CD4-positive, alpha-beta T cell treated with Interferon gamma for 1 hour (primary cell): ENCODE results near the gene CUEDC1.
"Not testable (repeated sequence)": the region's sequence is repeated elsewhere in the genome, so short reads cannot be mapped to it uniquely, and the experiment has no call there.

ENCODE experiments used
- DNase-seq: peaks from one replicate; pipeline ENCODE4 v3.0.0-alpha.2; 2020

Gene CUEDC1

DNA sequence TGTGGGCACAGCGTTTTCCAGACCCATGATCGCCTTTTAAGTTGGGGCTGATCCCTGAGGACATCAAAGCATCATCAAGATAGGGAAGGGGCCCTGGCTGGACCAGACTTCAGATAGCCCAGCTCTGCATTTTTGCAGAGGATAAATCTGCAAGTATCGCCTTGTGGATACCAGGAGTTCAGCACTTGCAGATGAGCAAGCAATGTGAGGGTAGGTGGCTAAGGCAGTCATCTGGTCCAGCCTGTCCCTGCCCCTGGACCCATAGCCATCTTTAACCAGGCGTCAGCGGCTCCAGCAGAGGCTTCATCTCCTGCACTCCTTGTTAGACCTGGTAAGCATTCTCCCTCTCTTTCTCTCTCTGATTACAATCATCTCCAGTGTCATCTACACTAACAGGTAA is 96.4 kb downstream of the CUEDC1 start:
- no peak for DNase-seq

DNA sequence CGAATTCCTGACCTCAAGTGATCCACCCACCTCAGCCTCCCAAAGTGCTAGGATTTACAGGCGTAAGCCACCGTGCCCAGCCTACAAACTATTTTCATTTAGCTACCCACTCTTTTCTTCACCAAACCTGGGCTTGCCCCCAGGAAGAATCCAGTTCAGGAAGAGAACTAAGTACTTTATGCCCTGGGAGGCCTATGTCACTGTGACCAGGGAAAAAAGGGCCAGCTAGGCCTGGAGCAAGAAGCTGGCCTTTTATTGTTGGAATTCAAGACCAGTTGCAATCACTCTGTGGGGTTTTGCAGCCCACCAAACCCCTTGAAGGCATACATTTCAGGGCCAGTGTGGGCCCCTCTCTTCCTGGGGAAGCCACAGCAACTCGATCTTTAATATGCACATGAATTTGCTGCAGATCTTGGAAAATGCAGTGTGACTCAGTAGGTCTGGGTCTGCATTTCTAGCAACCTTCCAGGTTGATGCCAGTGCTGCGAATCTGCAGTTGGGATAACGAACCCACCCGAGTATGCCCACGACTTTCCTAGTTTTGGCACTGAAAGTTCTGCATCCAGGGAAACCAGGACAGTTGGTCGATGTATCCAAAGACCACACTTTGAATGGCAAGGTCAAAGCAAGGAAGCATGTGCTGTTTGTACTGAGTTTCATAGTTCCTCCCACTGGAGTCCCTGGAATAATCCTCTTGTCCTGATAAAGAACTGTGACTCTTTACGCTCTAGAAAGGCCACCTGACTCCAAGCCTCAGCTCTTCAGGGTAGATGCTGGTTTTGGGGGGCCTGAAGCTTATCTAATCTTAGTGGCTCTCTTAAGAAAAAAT is 98.2 kb downstream of the CUEDC1 start:
- no peak for DNase-seq

DNA sequence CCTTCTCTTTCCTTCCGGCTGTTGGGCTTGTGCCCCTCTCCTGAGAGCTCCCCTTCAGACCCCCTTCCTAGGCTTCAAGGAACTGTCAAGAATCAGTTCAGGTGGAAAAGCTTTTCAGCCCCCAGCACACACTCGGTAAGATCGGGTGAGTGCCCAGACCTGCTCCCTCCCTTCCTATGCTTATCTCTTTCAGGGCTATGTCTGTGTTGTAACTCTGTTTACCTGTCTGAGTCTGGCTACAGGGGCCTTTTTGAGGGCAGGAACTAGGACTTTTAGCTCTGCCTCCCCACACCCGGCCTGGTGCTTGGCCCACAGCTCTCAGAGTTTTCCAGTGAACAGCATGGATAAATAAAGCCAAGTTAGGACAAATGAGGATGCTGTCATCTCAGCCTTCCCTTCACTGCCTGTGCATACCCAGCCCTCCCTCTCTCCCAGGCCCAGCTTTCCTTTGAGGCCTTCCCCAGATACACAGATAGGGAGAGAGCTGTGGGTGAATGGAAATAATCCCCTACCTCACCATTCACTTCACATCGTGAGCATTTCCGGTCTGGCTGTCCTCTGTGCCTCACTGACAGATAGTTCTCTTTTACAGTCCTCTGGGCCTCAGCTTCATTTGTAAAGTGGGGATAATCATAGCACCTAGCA is 99.7 kb downstream of the CUEDC1 start:
- DNase-seq: no peak

DNA sequence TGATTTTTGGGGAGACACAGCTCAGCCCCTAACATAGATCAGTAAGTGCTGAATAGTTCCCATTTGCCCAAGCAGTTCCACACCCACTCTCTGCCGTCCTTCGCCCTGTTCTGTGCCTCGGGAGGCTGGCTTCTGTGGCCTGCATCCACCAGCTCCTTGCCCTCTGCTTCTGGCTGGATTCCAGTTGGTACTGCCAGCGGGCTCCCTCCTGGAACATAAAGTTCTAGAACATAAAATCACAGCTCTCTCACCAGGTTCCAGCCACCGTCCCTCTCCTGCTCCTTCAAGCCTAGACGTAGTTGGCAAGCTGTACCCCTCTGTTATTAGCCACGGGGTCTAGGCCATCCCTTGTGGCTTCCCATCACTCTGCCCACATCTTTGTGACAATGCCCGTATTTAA is 101.5 kb downstream of the CUEDC1 start:
- DNase-seq: no peak

DNA sequence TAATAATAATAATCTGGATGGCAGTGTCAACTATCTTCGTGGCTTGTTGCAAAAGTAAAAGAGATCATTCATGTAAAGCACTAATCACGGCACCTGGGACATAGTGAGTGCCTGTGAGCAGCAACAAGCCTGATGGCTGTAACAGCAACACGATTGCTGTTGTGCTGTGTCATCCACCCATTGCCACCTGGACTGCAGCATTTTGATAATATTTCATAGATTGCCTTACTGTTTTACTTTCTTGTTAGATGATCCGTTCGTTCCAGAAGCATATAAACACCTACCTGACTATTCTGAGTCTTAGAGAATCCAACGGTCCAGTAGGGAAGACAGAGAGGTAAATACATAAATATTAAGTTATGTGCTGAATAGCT is 102.3 kb downstream of the CUEDC1 start:
- DNase-seq: no peak

DNA sequence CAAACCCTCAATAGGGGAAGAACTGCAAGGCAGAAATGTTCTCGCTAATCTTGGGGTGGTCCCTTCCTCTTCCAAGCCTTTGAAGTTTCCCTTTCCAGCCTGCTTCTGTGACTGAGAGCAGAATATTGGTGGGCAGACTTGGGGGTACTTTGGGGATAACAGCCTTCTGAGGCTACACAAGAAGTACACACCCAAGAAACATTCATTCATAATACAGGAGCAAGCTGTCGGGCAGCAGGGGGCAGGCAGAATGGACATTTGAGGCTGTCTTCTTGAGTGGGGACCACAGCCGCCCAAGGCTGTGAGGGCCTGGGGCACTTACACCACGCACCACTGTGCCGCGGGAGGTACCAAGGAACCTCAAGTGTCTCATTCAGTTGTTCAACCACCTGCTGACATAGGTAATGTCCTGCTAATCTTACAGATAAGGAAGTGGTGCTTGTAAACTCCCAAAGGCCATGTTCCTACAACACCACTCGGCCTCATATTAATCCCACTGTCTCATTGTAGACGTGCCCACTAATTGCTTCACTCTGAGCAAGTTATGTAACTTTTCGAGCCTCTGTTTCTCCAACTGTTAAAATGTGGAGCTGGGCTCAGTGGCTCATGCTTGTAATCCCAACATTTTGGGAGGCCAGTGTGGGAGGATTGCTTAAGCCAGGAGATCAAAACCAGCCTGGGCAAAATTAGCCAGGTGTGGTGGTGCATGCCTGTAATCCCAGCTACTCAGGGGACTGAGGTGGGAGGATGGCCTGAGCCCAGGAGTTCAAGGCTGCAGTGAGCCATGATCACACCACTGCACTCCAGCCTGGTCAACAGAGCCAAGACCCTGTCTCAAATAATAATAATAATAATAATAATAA is 102.9 kb downstream of the CUEDC1 start:
- DNase-seq: no peak

DNA sequence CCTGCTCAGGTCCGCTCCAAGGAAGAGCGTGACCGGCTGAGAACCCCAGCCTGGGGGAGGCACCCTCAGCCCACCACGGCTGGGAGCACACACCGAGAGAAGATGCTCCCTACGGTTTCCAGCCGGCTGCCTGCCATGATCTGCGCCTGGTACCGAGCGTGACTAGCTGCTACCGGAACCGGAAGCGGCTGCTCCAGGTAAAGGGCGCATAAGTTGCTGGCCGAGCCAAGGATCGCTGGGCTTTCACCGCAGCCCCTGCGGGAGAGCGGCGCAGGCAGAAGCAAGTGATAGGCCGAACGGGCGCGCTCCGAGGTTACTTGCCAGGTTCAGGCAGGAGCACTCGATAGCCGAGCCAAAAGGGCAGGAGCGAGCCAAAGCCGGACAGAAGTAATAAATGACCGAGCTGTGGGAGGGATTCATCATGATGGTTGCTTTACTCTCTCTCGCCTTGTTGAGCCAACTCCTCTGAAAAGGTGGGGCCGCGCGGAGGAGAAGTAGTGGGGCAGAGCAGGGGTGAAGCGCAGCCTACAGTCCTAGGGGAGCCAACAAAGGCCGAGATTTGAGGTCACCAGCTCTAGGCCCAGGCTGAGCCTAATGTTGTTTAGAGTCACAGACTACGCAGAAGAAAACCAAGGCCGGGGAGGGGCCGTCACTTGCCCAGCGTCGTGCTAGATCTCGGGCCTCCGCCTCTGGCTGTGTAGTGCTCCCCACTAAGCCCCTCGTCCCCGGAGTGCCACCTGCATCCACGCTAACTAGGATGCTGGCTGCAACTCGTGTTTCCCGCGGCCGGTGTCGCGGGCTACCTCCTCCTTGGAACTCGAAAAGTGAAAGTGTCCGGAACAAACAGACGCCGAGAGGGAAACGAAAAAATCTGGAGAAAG is 105.1 kb downstream of the CUEDC1 start, which contains the start of gene MRPS23:
Gene MRPS23 (minus strand): TSS at position 171 of the 881 bp plus-strand sequence. CDS start 34 bp downstream, at position 137.
- DNase-seq: peak; percentile 96

DNA sequence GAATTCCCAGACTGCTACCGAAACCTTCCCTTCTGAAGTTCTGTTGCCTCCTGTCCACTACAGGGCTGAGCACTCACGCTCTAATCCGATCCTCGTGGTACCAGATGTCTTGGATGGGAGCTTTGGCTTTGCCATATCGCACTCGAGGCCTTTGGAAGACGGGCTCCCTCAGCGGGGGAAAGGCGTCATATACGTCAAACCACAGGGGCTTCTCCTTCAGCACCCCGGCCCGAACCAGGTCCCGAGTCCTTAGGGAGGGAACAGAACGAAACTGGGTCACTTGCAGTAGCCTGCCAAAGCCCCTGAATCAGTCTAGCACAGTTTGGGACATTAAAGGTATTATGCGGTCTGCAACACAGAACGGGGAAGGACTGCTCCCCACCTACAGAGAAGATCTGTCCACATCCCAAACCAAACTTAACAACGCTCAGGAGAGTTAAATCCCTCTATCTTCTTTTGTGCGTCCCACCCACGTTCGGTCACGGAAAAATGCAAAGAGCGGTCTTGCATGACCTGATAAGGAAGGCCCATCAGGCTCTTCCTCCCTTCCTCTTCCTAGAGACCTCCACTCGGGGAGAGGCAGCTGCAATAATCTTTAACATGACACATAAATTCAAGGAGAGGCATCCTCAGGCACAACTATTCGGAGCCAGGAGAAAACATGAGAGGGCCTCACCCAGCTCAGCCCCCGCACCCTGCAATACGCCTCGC is 105.9 kb downstream of the CUEDC1 start:
- DNase-seq: no peak

DNA sequence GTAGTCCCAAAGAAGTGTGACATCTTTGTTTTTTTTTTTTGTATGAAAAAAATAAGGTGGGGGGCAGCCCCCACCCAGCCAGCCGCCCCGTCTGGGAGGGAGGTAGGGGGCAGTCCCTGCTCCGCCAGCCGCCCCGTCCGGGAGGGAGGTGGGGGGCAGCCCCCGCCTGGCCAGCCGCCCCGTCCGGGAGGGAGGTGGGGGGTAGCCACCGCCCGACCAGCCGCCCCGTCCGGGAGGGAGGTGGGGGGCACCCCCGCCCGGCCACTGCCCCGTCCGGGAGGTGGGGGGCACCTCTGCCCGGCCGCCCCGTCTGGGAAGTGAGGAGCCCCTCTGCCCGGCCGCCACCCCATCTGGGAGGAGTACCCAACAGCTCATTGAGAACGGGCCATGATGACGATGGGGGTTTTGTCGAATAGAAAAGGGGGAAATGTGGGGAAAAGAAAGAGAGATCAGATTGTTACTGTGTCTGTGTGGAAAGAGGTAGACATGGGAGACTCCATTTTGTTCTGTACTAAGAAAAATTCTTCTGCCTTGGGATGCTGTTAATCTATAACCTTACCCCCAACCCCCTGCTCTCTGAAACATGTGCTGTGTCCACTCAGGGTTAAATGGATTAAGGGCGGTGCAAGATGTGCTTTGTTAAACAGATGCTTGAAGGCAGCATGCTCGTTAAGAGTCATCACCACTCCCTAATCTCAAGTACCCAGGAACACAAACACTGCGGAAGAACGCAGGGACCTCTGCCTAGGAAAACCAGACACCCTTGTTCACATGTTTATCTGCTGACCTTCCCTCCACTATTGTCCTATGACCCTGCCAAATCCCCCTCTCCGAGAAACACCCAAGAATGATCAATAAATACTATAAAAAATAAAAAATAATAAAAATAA is 108.9 kb downstream of the CUEDC1 start:
- DNase-seq: not testable (repeated sequence)

DNA sequence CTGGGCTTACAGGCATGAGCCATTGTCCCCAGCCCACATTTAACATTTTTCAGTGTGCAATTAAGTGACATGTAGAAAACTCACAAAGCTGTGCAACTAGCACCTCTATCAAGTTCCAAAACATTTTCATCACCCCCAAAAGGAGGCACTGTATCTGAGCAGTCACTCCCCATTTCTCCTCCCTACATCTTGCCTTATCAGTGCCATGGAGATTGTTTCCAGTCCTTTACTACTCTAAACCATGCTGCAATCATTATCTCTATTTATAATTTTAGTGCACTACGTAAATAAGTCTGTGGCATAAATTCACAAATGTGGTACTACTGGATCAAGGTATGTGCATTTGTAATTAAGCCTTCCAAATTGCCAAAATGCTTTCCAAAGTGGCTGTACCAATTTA is 112.9 kb downstream of the CUEDC1 start:
- no peak for DNase-seq

DNA sequence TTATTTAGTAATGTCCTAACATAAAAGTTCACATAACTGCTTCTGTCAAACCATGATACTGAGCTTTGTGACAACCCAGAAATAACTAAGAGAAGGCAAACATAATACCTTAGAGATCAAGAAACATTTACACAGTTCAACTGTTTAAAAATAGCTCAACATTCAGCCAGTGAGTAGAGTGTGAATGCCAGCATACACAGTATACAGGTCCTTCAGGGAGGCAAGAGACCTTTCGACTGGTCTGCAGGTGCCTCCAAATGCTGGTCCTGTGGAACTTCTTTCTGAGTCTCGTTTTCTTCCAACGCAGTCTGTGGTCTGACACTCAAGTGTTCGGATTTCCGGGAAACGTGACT is 115.7 kb downstream of the CUEDC1 start:
- no peak for DNase-seq

DNA sequence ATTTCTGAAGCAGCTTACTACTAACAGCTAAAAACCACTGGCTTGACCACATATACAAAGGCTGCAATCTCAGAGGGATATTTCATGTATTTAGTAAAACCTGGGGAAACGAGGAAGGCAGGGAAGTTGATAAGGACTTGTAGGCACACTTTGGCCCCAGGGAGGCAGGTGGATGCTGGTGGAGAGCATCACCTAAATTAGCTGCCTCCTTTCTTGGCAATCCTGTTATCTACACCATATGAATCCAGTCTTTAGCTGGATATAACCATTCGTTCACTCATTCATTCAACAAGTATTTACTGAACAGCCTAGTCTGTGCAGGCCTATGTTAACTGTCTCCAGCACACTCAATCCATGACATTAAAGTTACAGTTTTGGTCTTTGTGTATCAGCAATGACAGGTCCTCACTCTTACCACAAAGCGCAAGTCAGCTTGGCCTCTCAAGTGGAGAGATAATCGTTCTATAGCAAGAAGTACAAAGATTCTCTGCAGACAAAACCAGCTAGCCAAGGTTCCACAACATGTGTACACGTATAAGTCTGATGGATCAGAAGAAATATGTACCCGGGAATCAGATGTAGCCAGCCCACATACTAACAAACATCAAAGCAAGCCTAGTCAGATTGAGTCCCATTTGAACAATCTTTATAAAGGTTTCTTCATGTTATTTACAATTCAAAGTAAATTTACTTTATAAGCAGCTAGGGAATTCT is 116.2 kb downstream of the CUEDC1 start:
- DNase-seq: no peak

DNA sequence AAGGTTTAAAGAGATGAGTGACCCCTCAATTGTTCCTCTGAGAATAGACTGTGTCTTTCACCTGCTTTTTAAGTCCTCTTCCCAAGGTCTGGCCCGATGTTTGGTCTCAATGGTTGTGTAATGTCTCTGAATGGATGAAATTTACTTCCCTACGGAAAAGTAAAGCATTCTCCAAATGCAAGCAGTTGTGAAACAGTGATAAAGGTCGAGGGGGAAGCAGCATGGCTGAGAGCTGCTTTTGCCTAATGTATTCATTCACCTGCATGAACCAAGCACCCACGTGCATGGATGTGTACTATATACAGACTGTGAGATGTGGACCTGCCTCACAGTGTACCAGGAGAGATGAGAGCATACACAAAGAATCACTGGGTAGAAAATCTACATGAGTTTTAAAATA is 116.8 kb downstream of the CUEDC1 start:
- no peak for DNase-seq

DNA sequence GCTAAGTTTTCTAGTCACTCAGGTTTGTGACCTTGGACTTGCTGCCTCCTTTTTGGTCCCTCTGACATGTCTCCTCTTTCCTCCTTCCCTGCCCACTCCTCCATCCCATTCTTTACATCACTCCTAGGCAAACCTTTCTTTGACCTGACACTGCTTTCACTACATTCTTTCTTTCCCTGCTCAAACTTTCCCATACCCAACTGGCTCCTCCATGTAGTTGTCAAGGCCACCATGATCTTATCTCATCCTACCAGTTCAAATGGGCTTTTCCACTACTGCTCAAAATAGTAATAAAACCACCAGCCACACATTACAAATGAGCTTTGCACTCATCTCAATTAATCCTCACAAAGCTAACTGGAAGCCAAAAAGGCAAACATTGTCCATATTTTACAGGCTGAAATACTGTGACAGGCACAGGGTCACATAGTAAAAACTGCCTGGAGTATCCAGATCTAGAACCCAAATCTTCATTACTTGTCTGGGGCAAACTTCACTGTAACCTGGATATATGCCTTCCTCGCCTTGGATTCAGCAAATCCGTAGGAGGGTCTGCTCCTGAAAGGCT is 119.8 kb downstream of the CUEDC1 start:
- DNase-seq: no peak

DNA sequence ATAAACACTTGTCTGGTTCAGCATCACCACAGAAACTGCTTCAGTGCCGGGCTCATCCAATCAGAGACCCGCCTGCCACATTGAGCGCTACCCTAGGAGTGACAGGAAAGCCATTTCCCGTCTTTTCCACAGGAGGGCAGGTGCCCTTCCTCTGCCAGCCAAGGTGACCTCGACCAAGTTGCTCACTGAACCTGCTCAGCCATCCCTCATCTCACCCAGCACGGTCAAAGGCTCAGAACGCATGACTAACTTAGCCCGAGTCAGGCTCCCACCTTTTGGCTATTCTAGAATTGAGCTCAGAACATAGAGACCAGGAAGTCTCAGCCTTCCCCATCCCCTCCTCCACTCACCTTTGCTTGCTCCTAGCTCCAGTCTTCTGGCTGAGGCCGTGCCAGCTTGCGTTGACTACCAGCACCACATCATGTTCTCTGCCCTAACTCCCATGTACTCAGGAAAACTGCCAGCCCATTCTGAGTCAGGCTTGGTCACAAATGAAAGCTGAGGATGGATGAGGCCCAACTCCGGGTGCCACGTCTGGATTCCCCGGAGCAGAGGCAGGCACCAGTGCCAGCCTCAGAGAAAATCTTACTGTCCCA is 121.0 kb downstream of the CUEDC1 start:
- no peak for DNase-seq

DNA sequence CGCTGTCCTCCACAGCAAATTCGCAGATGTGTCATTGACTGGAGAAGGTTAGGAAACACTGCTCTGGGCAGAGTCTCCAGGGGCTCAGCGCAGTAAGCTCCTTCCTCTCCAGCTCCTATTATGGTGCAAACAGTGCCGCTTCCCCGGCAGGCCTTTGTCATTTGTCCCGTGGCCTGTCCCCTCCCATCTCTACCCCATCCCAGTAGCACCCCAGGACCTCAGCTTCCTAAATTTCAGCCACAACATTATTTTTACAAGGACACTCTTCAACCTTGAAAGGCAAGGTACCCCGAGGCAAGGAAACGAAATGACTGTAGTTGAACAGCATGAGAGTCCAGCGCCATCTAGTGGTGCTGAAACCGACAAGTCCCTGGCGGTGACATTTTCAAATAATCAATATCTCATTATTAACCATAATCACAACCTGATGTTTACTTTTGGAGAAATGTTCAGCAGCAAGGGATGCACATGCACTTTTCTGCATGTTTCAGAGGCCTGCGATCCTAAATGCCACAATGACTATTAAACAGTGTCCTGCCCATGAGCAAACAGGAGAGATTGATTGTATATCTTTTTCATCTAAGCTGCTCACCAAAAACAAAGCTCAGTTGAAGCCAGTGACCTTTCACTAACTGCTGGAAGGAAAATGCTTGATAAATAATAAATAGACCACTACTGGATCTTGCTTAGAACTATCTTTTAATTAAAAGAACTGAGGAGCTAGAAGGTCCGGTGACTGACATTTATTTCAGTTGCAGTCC is 121.9 kb downstream of the CUEDC1 start:
- peak; percentile 41 for DNase-seq

DNA sequence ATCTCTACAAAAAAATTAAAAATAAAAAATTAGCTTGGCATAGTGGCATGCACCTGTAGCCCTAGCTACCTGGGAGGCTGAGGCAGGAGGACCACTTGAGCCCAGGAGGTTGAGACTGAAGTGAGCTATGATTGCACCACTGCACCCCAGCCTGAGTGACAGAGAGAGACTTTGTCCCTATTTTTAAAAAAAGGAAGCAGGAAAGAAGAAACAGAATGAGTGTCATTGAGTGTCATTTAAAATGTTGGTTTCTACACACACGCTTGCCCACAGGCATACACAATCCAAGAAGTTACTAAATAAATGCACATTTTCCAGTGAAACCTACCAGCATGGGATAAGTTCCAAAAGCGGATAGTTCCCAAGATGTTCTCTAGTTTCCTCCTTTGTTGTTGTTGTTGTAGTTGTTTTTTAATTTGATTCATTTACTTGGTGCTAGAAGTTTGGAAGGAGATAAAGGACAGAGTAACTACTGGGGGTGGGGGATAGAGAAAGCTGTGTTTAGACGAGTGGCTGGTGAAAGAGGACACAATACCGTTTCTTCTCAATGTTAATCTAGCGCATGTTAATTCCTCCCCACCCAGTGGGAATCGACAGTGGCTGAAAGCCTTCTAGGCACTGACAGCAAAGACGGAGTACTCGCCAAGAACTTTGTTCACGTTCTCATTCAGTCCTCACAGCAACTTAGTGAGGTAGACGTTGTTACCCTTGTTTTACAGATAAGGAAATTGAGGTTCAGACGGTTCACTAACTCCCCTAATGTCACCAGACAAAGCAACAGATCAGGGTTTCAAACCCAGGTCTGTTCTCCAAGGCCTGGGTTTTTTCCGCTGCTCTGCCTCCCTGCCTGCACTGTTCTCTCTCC is 122.7 kb downstream of the CUEDC1 start:
- DNase-seq: no peak

DNA sequence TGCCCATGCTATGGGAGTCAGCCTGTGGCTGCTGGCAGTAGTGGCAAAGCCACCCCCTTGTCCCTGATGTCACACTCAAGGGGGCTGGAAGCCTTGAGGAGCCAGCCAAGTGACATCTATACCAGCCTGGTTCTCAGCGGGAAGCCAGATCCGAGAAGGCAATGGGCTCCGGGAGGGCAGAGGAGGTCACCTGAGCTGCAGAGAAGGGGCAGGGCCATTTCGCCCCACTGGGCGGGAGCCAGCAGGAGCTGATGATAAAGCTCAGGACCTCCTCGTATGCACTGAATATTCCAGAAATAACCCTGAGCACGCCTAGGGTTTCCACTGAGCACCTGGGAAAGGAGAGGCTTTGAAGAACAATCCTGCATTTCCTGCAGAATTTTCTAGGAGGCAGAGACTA is 124.3 kb downstream of the CUEDC1 start:
- DNase-seq: no peak
